Measurements from ENCODE around the gene OR2F2.

The OR2F2 gene

GRCh38 chr7:143954135-143954534 lies 19.1 kb downstream of the OR2F2 start:
- H3K4me3 ChIP-seq (ENCODE audit: control insufficient read depth, low read depth, low read length): no peak overlapping the region
- DNase-seq (ENCODE audit: low read depth): no peak
- no peak for TF ChIP-seq CTCF (conservative IDR thresholded peaks at IDR 0.05; ENCODE audit: control insufficient read depth, insufficient read depth, low read depth, low read length)

GRCh38 chr7:143954544-143954943 lies 19.5 kb downstream of the OR2F2 start, which contains the start of gene OR2F1:
Gene OR2F1 (plus strand): TSS chr7:143954844. CDS start chr7:143959971, 5,127 bp downstream.
- no peak for DNase-seq (ENCODE audit: low read depth)
- TF ChIP-seq CTCF (conservative IDR thresholded peaks at IDR 0.05; ENCODE audit: control insufficient read depth, insufficient read depth, low read depth, low read length): no peak
- H3K4me3 ChIP-seq (ENCODE audit: control insufficient read depth, low read depth, low read length): no peak within 1 kb of the TSS

GRCh38 chr7:143958781-143959180 lies 23.7 kb downstream of the OR2F2 start:
- no peak for DNase-seq (ENCODE audit: low read depth)
- TF ChIP-seq CTCF (conservative IDR thresholded peaks at IDR 0.05; ENCODE audit: control insufficient read depth, insufficient read depth, low read depth, low read length): no peak
- no peak overlapping the region for H3K4me3 ChIP-seq (ENCODE audit: control insufficient read depth, low read depth, low read length)

- H3K4me3 ChIP-seq (ENCODE audit: control insufficient read depth, low read depth, low read length): no peak overlapping the region
- DNase-seq (ENCODE audit: low read depth): no peak
- TF ChIP-seq CTCF (conservative IDR thresholded peaks at IDR 0.05; ENCODE audit: control insufficient read depth, insufficient read depth, low read depth, low read length): no peak
Measured at GRCh38 chr7:143960813-143961610, 26.0 kb downstream of the OR2F2 start.

- TF ChIP-seq CTCF (conservative IDR thresholded peaks at IDR 0.05; ENCODE audit: control insufficient read depth, insufficient read depth, low read depth, low read length): no peak
- DNase-seq (ENCODE audit: low read depth): no peak
- no peak overlapping the region for H3K4me3 ChIP-seq (ENCODE audit: control insufficient read depth, low read depth, low read length)
Measured at GRCh38 chr7:143965280-143965679, 30.2 kb downstream of the OR2F2 start.

- H3K4me3 ChIP-seq (ENCODE audit: control insufficient read depth, low read depth, low read length): no peak overlapping the region
- no peak for TF ChIP-seq CTCF (conservative IDR thresholded peaks at IDR 0.05; ENCODE audit: control insufficient read depth, insufficient read depth, low read depth, low read length)
- no peak for DNase-seq (ENCODE audit: low read depth)
Measured at GRCh38 chr7:143967398-143967797, 32.4 kb downstream of the OR2F2 start.

Data from fibroblast of mammary gland (primary cell).